ENCODE results near the gene SEC24C. TPM values are rescaled to one million over a fixed set of nuclear protein-coding genes. Genes with fewer than 3 reads are reported as not detected.

Gene SEC24C
- polyA plus RNA-seq, 3 donors from 2014 or later: 15.5 to 77.7 (median 21.3) TPM

DNA sequence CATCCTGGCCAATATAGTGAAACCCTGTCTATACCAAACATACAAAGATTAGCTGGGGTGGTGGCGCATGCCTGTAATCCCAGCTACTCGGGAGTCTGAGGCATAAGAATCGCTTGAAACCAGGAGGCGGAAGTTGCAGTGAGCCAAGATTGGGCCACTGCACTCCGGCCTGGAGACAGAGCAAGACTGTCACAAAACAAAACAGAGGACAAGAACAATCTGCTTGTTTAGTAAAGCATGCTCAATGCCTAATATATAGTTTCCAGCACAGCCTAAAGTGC is 1.8 kb upstream of the SEC24C start:
- peaks cover 0 to 4% (median 4%) of the 10 kb centered on the region in 3 donors for H3K36me3 Mint-ChIP-seq
- no peaks in the 10 kb centered on the region for H3K9me3 Mint-ChIP-seq
- H3K27me3 Mint-ChIP-seq (ENCODE audit: low read depth in 3 of 3): peaks cover 4 to 9% (median 7%) of the 10 kb centered on the region in 3 donors
- H3K4me3 Mint-ChIP-seq: peak overlapping the region in 2 of 5 donors; percentile 72 to 99
- peak overlapping the region in 4 of 6 donors; percentile 42 to 100 (median 99) for H3K27ac Mint-ChIP-seq
- DNase-seq: no peak
- H3K4me1 Mint-ChIP-seq: peaks cover 38 to 44% of the 10 kb centered on the region in 2 donors

DNA sequence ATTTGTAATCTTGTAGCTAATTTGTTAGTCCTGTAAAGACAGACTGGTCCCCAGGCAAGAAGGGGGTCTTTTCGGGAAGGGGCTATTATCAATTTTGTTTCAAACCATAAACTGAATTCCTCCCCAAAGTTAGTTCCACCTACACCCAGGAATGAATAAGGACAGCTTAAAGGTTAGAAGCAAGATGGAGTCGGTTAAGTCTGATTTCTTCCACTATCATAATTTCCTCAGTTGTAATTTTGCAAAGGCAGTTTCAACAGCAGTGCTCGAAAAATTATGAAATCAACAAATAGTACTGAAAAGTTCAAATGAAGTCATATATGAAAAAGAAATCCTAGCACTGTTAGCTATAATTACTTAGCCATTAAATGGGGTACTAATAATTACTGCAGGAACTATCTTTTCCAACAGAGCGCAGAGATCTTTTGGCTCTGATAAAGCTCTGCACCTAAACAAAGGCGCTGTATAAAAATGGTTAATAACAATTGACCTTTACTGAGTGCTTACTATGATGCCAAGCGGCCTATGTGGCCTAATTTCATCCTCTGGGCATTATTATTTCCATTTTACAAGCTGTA is 756 bp upstream of the SEC24C start:
- DNase-seq: no peak
- Mint-ChIP-seq H3K27ac (peak overlapping the region; percentile 99 to 100 (median 100)), H3K9me3 (no peaks in the 10 kb centered on the region), H3K27me3 (ENCODE audit: low read depth in 3 of 3) (peaks cover 4 to 9% (median 7%) of the 10 kb centered on the region in 3 donors), H3K4me3 (peak overlapping the region; percentile 99 to 100 (median 100)), H3K36me3 (peaks cover 0 to 4% (median 4%) of the 10 kb centered on the region in 3 donors), H3K4me1 (peaks cover 38 to 44% of the 10 kb centered on the region in 2 donors)

DNA sequence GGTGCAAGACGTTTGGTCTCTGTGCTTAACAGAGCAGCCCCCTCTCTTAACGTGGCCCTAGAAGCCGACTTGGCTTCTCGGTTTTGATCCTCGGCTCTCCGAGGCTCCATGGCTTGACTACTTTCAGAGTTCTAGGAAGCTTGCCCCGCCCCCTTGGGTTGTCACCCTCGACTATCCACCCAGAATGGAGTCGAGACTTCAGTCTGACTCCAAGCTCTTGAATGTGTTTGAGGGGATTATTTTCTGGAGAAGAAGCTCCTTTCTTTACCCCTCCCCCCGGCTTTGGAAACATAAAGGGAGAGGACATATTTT is 448 bp downstream of the SEC24C start:
- H3K9me3 Mint-ChIP-seq: no peaks in the 10 kb centered on the region
- peaks cover 4 to 9% (median 7%) of the 10 kb centered on the region in 3 donors for H3K27me3 Mint-ChIP-seq (ENCODE audit: low read depth in 3 of 3)
- peak overlapping the region; percentile 99 to 100 (median 100) for H3K4me3 Mint-ChIP-seq
- H3K27ac Mint-ChIP-seq: peak overlapping the region; percentile 99 to 100 (median 100)
- peaks cover 45 to 53% of the 10 kb centered on the region in 2 donors for H3K4me1 Mint-ChIP-seq
- no peak for DNase-seq
- peaks cover 6 to 10% (median 9%) of the 10 kb centered on the region in 3 donors for H3K36me3 Mint-ChIP-seq

DNA sequence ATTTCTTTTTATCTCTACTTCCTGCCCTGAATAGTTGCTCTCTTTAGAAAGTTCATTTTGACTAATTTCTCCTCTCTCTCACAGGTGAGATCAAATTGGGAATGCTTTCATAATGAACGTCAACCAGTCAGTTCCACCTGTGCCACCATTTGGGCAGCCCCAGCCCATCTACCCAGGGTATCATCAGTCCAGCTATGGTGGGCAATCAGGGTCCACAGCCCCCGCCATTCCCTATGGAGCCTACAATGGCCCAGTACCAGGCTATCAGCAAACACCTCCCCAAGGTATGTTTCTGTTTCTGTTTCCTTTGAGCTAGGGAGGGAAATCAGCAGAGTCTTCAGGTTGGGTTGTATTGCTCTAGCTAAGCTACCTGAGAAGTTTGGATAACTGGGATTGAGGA is 2.5 kb downstream of the SEC24C start:
- DNase-seq: no peak
- peak overlapping the region; percentile 46 to 84 (median 58) for H3K27ac Mint-ChIP-seq
- H3K4me1 Mint-ChIP-seq: peaks cover 60 to 71% of the 10 kb centered on the region in 2 donors
- H3K4me3 Mint-ChIP-seq: peak overlapping the region in 4 of 5 donors; percentile 30 to 75 (median 60)
- peaks cover 17 to 21% (median 17%) of the 10 kb centered on the region in 3 donors for H3K36me3 Mint-ChIP-seq
- H3K9me3 Mint-ChIP-seq: no peaks in the 10 kb centered on the region
- H3K27me3 Mint-ChIP-seq (ENCODE audit: low read depth in 3 of 3): peaks cover 4 to 9% (median 7%) of the 10 kb centered on the region in 3 donors

DNA sequence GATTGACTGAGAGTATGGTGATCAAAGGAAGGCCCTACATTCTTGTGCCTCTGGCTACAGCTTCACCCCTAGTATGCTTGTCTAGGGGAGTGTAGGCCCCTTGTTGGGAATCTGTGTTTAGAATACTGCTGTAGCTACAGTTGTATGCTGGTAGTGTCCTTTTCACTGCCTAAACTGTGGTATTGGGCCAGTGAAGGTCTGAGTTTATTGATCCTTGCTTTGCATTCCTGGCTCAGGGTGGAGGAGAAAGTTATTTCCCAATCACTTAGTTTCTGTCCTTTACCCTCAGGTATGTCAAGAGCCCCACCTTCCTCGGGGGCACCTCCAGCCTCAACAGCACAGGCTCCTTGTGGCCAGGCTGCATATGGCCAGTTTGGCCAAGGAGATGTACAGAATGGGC is 6.6 kb downstream of the SEC24C start:
- Mint-ChIP-seq H3K9me3 (peaks cover 0 to 2% (median 0%) of the 10 kb centered on the region in 6 donors), H3K27ac (peak overlapping the region in 2 of 6 donors; percentile 25 to 77), H3K4me3 (no peak overlapping the region), H3K27me3 (ENCODE audit: low read depth in 3 of 3) (peaks cover 0 to 2% (median 0%) of the 10 kb centered on the region in 3 donors), H3K4me1 (peaks cover 37 to 65% of the 10 kb centered on the region in 2 donors), H3K36me3 (peaks cover 28 to 38% (median 29%) of the 10 kb centered on the region in 3 donors)
- DNase-seq: no peak

DNA sequence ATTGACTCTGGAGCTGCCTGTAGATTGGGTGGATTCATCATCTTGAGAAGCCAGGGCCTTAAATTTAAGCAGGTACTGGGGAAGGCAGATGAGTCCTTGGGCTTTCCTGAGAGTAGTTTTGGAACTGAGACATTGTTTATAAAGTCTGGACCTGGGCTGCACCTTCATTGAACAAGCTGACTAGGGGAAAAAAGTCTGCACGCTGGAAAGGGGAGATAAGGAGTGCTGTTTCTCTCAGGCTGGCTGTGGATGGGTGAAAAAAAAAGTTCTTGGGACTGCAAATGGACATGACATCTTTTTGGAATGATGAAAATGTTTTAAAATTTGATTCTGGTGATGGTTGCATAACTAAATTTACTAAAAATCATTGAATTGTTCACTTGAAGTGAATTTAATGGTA is 12.0 kb downstream of the SEC24C start:
- H3K4me1 Mint-ChIP-seq: peaks cover 49 to 77% of the 10 kb centered on the region in 2 donors
- peaks cover 16 to 36% (median 18%) of the 10 kb centered on the region in 3 donors for H3K36me3 Mint-ChIP-seq
- H3K27me3 Mint-ChIP-seq (ENCODE audit: low read depth in 3 of 3): peaks cover 2 to 11% (median 5%) of the 10 kb centered on the region in 3 donors
- peak overlapping the region in 1 of 5 donors; percentile 1 for H3K4me3 Mint-ChIP-seq
- peak overlapping the region; percentile 52 to 85 (median 78) for H3K27ac Mint-ChIP-seq
- DNase-seq: no peak
- peaks cover 0 to 2% (median 0%) of the 10 kb centered on the region in 6 donors for H3K9me3 Mint-ChIP-seq

DNA sequence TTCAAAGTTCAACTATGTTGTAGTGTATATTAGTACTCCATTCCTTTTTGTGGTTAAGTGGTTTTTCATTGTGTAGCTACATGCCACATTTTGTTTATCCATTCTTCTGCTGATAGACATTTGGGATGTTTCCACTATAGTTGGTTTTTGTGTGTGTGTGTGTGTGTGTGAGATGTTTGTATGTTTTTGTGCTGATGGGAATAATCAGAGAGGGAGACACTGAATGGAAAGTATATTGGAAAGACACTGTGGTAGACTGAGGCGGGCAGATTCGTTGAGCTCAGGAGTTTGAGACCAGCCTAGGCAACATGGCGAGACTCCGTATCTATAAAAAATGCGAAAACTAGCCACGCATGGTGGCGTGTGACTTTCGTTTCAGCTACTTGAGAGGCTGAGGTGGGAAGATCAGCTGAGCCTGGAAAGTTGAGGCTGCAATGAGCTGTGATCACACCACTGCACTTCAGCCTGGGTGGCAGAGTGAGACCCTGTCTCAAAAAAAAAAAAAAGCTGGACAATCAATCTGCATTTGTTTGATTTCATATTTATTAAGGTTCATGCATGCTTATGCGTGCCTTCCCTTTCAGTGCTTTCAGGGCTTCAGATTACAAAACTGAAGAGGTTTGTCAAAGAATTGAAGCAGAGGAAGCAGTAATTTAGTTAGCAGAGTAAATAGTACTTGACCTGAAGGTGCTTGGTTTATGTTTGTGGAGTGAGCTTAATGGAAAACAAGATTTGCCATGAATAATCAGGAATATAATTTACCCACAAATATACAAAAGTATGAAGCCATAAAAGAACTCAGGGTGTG is 14.7 kb downstream of the SEC24C start:
- peak overlapping the region; percentile 95 to 100 (median 98) for H3K27ac Mint-ChIP-seq
- H3K4me3 Mint-ChIP-seq: peak overlapping the region; percentile 79 to 87 (median 82)
- peaks cover 19 to 40% (median 19%) of the 10 kb centered on the region in 3 donors for H3K36me3 Mint-ChIP-seq
- DNase-seq: peak; percentile 69 to 76 (median 72)
- peaks cover 69 to 86% of the 10 kb centered on the region in 2 donors for H3K4me1 Mint-ChIP-seq
- H3K27me3 Mint-ChIP-seq (ENCODE audit: low read depth in 3 of 3): peaks cover 2 to 11% (median 11%) of the 10 kb centered on the region in 3 donors
- H3K9me3 Mint-ChIP-seq: peaks cover 0 to 2% (median 0%) of the 10 kb centered on the region in 6 donors

DNA sequence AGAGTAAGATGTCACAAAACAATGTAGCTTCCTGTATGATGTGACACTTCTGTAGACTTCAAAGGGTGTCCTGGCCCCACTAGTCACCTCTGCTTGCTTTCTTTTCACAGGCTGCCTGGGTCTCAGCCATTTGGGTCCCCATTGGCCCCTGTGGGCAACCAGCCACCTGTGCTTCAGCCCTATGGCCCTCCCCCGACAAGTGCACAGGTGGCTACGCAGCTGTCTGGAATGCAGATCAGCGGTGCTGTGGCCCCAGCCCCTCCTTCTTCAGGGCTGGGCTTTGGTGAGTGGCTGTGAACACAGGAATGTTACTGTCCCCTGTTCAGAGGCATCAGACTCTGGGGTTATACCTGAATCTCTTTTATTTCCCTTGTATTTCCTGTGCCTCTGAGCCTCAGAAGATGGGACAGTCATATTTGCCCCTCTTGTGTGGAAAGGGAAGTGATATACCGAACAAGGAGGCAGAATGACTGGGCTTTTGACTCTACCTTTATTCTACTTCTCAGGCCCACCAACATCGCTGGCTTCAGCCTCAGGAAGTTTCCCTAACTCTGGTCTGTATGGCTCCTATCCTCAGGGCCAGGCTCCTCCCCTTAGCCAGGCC is 15.4 kb downstream of the SEC24C start:
- peaks cover 74 to 87% of the 10 kb centered on the region in 2 donors for H3K4me1 Mint-ChIP-seq
- peak; percentile 84 to 88 (median 86) for DNase-seq
- peak overlapping the region; percentile 79 to 87 (median 82) for H3K4me3 Mint-ChIP-seq

DNA sequence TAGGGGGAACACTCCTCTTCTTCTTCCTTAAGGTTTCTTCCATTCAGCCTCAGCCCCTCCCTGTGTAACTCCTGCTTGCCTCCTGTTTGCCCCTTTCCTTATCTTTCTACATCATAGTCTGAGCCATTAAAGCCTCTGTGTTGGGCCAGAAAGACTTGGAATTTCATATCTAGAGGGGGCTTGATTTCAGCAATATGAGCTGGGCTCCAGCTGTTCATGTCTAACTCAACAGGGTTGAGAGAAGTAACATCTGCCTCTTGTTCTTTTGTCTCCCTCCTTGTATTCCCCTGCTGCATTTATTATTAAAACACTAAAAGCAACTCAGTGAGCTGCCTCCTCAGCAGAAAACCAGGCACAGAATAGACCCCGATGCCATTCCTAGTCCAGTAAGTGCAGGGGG is 17.6 kb downstream of the SEC24C start:
- peak overlapping the region; percentile 95 to 100 (median 98) for H3K27ac Mint-ChIP-seq
- peaks cover 37 to 55% (median 44%) of the 10 kb centered on the region in 3 donors for H3K36me3 Mint-ChIP-seq
- no peak for DNase-seq
- H3K9me3 Mint-ChIP-seq: no peaks in the 10 kb centered on the region
- peaks cover 87 to 95% of the 10 kb centered on the region in 2 donors for H3K4me1 Mint-ChIP-seq
- H3K27me3 Mint-ChIP-seq (ENCODE audit: low read depth in 3 of 3): peaks cover 4 to 16% (median 11%) of the 10 kb centered on the region in 3 donors
- H3K4me3 Mint-ChIP-seq: peak overlapping the region in 3 of 5 donors; percentile 12 to 28 (median 15)

More for the DNA sequence above, 15.4 kb downstream of the SEC24C start:
- Mint-ChIP-seq H3K27me3 (ENCODE audit: low read depth in 3 of 3) (peaks cover 4 to 11% (median 11%) of the 10 kb centered on the region in 3 donors), H3K36me3 (peaks cover 21 to 40% (median 23%) of the 10 kb centered on the region in 3 donors), H3K9me3 (peaks cover 0 to 2% (median 0%) of the 10 kb centered on the region in 6 donors), H3K27ac (peak overlapping the region; percentile 95 to 100 (median 98))

DNA sequence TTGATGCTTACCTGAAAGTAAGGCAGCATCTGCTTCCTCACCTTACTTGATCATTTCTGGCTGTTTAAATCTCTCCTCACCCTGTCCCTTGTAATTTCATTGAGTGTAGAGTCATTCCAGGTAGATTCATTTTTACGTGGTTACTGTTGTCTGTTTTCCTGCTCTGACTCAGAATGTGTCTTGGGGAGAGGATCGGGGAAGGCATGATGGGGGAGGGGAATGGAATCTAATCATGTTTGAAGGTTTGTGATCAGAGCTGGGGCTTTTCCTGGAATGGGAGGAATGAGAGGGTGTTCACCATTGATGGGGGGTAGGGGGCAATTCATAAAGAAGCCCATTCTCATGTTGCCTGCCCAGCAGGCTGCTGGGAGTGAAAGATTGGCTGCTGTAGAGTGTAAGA is 18.7 kb downstream of the SEC24C start:
- Mint-ChIP-seq H3K4me3 (peak overlapping the region in 4 of 5 donors; percentile 6 to 62 (median 12)), H3K27me3 (ENCODE audit: low read depth in 3 of 3) (peaks cover 4 to 16% (median 10%) of the 10 kb centered on the region in 3 donors), H3K36me3 (peaks cover 40 to 61% (median 45%) of the 10 kb centered on the region in 3 donors), H3K4me1 (peaks cover 81 to 86% of the 10 kb centered on the region in 2 donors), H3K9me3 (no peaks in the 10 kb centered on the region), H3K27ac (peak overlapping the region; percentile 84 to 100 (median 96))
- no peak for DNase-seq

DNA sequence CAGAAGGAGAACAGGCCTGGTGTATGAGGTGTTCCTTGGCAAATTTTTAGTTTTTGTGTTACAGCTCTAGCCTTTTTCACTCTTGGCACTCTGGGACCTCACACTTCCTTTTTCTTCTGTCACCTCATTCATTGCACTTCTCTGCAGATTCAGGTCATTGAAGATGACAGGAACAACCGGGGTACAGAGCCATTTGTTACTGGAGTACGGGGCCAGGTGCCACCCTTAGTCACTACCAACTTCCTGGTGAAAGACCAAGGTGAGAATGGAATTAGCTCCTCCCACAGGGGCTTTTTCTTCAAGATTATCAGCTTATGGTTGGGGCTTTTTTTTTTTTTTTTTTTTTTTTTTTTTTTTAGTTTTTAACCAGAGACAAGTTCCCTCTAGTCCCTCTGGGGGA is 19.2 kb downstream of the SEC24C start:
- Mint-ChIP-seq H3K4me1 (peaks cover 76 to 82% of the 10 kb centered on the region in 2 donors), H3K4me3 (peak overlapping the region; percentile 6 to 62 (median 40)), H3K36me3 (peaks cover 40 to 65% (median 45%) of the 10 kb centered on the region in 3 donors), H3K9me3 (no peaks in the 10 kb centered on the region), H3K27ac (peak overlapping the region; percentile 84 to 100 (median 96)), H3K27me3 (ENCODE audit: low read depth in 3 of 3) (peaks cover 4 to 16% (median 10%) of the 10 kb centered on the region in 3 donors)
- peak; percentile 36 to 53 (median 41) for DNase-seq

DNA sequence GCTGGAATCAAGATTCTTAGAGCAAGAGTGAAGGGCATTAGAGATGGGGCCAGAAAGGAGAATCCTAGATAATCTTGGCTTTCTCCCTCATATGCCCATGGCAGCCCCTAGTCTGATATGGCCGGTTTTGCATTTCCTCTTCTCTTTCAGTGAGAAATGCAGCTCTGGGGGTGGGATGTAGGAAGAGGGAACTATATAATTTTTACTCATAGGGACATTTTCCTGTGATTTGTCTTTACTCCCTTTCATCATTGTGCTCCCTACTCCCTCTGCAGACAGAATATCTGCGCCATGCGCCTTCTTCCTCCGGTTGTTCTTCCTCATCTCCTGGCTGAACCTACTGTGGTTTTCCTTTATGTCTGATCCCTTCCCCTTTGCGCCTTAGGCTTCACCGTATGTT is 20.9 kb downstream of the SEC24C start:
- Mint-ChIP-seq H3K4me1 (peaks cover 64 to 68% of the 10 kb centered on the region in 2 donors), H3K4me3 (peak overlapping the region in 4 of 5 donors; percentile 8 to 75 (median 54)), H3K9me3 (no peaks in the 10 kb centered on the region), H3K27me3 (ENCODE audit: low read depth in 3 of 3) (peaks cover 0 to 13% (median 2%) of the 10 kb centered on the region in 3 donors), H3K36me3 (peaks cover 52 to 74% (median 55%) of the 10 kb centered on the region in 3 donors), H3K27ac (peak overlapping the region; percentile 83 to 97 (median 84))
- DNase-seq: no peak

DNA sequence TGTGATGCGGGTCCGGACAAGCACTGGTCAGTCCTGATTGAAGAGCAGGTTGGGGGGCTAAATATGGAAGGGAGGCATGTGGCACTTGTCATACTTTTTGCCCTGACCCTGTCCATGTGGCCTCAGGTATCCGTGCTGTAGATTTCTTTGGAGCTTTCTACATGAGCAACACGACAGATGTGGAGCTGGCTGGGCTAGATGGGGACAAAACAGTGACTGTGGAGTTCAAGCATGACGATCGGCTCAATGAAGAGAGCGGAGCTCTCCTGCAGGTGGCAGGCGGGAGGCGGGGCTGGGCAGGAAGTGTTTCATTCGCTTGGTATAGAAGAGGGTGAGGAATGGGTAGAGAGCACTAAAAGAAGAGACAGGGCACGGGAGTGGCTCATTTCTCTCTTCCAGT is 24.7 kb downstream of the SEC24C start:
- no peak for DNase-seq
- Mint-ChIP-seq H3K36me3 (peaks cover 41 to 64% (median 43%) of the 10 kb centered on the region in 3 donors), H3K27ac (peak overlapping the region in 5 of 6 donors; percentile 41 to 91 (median 77)), H3K4me1 (peaks cover 39 to 46% of the 10 kb centered on the region in 2 donors), H3K4me3 (peak overlapping the region in 1 of 5 donors; percentile 59), H3K9me3 (no peaks in the 10 kb centered on the region), H3K27me3 (ENCODE audit: low read depth in 3 of 3) (peaks cover 4 to 24% (median 20%) of the 10 kb centered on the region in 3 donors)
